GM18507 (cell line): ENCODE measurements around the gene COMP.
"Not testable (repeated sequence)": the region's sequence is repeated elsewhere in the genome, so short reads cannot be mapped to it uniquely, and the experiment has no call there.

Experiments
- DNase-seq: peaks from one replicate; pipeline ENCODE4 v3.0.0; 2011; ENCODE audit warnings: low read depth; ENCODE audit not compliant: insufficient read length; ENCODE audit errors: extremely low spot score
- FAIRE-seq: peaks from 2 replicates; lab custom pipeline; 2011; peaks lifted over from hg19 to GRCh38; lab: Jason Lieb, UNC

COMP gene

DNA sequence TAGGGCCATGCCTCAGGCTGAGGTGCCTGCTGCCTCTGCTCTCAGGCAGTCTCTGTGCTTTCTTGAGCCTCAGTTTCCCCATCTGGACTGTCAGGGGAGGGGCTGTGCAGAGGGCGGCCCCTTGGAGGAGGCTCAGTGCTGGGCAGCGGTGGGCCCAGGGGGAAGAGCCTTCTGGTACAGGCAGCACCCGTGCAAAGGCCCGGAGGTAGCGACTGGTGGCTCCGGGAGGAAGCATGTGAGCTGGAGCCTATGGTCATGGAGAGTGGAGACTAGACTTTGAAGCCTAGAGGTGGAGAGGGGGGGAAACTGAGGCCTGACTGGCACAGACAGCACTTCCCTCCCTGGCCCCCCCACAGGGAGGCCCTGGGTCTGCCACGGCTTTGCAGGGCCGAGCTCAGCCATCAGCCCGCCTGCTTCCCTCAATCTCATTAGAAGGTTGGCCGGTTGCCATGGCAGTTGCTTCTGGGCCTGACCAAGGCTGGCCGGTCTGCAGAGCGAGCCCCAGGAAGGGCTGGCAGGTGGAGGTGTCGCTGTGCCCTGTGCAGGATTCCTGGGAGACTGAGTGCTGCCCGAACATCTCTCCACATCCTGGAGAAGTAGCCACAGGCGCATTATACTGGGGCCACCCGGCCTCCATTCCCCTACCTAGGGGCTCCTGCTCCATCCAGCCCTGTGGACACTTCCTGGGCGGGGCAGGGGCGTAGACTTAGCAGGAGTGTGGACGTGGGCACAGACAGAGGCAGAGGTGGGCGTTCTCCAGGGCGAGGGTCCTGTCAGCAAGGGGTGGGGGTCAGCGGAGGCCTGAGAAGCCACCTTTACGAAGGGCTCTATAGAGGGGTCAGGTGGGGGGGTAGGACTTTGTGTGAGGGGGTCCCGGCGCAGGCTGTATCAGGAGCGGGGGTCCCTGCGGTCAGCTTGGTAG, 54.4 kb downstream of the COMP start:
- no peak for FAIRE-seq

DNA sequence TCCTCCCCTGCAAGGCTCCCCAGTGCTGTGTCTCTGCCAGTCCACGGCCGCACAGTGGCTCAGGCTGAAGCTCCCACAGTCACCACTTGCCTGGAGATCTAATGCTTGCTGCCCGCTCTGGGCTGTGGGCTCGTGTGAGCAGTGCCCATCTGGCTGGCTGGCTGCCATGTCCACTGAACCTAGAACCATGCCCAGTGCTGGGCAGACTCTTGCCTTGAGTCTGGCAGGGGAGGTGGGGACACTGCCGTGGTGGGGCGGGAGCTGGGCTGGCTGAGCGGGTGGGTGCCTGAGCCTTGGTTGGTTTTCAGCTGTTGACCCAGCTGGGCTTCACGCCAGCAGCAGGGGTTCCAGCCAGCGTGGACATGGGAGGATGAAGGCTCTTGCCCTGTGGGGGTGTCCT, 55.4 kb downstream of the COMP start:
- no peak for DNase-seq
- no peak for FAIRE-seq

More for the DNA sequence above, 54.4 kb downstream of the COMP start:
- DNase-seq = no peak

DNA sequence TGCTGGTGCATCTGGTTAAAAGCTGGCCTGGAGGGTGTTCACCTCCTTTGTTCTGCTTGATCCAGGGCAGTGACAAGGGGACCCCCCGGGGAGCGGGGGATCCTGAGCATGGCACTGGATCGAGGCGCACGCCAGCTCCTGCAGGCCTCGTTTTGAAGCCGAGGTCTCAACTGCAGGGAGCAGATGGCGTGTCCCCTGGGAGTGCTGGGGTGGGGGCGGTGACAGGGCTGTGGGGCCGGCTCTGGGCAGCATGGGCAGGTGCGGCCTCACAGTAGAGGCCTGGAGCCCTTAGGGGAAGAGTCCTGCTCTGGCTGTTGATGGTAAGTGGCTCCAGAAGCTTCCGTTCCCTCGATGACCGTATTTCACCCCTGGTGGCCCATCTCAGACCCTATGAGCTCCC, 55.8 kb downstream of the COMP start:
- FAIRE-seq (no peak), DNase-seq (no peak)

DNA sequence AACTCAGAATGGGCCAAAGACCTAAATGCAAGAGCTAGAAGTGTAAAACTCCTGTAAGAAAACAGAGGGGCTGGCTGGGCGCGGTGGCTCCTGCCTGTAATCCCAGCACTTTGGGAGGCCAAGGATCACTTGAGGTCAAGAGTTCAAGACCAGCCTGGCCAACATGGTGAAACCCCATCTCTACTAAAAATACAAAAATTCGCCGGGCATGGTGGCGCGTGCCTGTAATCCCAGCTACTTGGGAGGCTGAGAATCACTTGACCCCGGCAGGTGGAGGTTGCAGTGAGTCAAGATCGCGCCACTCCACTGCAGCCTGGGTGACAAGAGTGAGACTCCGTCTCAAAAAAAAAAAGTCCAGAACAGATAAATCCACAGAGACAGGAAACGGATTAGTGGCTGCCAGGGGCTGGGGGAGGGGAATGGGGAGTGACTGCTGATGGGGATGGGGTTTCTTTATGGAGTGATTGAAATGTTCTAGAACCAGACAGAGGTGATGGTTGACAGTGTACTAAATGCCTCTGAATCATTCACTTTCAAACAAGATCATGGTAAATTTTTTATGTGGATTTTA, 57.3 kb downstream of the COMP start:
- DNase-seq, FAIRE-seq: not testable (repeated sequence)

DNA sequence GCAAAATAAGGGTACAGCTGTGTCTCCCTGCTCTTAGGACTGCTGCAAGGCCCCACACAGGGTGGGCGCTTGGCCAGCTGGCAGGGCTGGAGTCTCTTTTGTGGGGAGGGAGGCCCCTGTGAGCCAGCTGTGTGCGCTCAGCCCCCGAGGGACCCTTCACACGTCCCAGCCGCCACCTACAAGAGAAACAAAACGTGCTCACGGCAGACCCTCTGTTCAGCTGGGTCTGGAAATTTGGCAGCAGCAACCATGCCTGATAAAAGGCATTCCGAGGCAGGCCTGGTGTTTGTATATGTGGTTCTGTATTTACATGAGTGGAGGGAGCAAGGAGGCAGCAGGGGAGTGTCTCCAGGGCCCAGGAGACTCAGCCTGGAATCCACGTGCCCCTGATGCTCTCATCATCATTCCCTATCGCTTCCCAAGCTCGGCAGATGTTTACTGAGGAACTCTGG, 57.9 kb downstream of the COMP start:
- FAIRE-seq (no peak), DNase-seq (no peak)
